AG10803 (cell line): ENCODE measurements around the gene PDE8B.

Source experiments
- DNase-seq: peaks from one replicate; pipeline ENCODE4 v3.0.0; 2010; ENCODE audit warnings: low read depth
- H3K4me3 ChIP-seq: 2 replicates; pipeline ENCODE4 v1.5.1; 2011; ENCODE audit warnings: mild to moderate bottlenecking, low read length, control low read depth
- TF ChIP-seq, protein P1 (sequence below): conservative IDR thresholded peaks from 2 replicates; pipeline ENCODE4 v1.5.1; 2011; ENCODE audit warnings: mild to moderate bottlenecking, low read length, control low read depth, inconsistent platforms

The PDE8B gene

DNA sequence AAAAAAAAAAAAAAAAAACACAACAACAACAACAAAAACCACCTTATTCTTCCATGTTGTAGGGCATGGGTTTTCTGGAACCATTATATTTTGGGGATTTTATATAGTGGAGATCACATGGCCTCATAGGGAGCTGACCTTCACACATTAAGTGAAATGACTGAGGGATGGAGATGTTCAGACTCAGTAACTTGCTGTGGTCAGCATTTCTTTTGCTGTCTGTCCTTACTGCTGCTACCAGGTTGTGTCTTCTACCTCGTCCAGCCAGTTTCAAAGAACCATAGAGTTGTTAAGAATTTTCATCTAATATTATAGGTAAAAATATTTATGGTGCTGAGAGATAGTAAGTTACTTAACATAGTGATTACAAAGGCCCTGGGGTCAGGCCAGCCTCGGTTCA lies 107.6 kb downstream of the PDE8B start:
- DNase-seq: no peak
- TF ChIP-seq, protein P1, sequence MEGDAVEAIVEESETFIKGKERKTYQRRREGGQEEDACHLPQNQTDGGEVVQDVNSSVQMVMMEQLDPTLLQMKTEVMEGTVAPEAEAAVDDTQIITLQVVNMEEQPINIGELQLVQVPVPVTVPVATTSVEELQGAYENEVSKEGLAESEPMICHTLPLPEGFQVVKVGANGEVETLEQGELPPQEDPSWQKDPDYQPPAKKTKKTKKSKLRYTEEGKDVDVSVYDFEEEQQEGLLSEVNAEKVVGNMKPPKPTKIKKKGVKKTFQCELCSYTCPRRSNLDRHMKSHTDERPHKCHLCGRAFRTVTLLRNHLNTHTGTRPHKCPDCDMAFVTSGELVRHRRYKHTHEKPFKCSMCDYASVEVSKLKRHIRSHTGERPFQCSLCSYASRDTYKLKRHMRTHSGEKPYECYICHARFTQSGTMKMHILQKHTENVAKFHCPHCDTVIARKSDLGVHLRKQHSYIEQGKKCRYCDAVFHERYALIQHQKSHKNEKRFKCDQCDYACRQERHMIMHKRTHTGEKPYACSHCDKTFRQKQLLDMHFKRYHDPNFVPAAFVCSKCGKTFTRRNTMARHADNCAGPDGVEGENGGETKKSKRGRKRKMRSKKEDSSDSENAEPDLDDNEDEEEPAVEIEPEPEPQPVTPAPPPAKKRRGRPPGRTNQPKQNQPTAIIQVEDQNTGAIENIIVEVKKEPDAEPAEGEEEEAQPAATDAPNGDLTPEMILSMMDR: no peak
- no peak overlapping the region for H3K4me3 ChIP-seq

DNA sequence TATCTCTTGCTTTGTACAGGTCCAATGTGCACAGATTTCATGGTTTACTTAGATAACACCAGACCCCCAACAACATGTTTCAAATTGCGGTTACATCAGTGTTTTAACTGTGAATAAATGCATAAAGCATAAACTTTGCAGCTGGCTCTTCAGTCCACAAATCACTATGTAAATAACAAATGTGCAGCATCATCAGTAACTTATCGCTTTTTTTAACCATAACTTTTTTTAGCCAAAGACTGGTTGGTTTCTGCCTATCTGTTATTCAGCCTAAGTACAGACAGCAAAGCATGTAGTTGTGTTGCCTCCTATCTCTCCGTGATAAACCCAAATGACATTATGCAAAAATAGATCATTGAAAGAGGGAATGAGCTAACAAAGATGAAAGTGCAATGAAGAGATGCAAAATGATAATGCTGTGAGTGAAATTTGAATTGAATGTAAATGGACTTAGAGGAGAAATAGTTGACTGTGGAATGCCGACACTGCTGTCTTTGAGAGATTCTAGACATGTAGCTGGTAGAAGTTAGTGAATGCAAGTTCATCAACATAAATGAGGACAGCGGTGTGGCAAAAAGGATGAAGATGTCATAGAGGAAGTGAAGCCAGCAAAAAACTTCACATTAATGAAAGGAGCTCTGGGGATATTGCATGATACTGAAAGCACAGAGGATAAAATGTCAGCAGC lies 108.8 kb downstream of the PDE8B start:
- TF ChIP-seq, protein P1: no peak
- no peak for DNase-seq
- no peak overlapping the region for H3K4me3 ChIP-seq

DNA sequence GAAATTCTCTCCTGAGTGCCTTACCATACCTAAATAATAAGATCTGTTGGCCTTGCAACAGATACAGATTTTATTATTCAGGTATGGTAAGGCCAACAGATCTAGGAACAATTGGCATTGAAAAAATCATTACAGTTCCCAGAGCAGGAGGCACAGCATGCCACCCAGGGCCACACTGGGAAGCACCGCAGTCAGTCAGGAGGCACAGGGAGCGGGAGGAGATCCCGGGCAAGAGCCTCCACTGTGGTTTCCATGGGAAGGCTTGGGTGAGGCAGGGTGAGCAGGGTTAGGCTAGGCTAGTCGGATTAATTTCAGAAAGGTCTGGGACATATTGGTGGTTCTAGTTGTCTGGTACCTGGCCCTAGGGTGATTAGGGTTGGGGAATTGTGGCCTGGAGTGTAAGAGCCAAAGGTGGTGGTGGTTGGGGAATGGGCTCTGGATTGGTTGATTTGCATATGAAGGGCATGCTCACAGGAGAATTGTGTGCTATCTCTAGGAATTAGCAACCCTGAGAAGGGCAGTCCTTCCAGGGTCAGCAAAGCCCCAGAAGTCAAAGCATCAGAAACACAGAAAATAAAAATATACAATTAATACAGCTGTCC lies 111.4 kb downstream of the PDE8B start:
- no peak overlapping the region for H3K4me3 ChIP-seq

DNA sequence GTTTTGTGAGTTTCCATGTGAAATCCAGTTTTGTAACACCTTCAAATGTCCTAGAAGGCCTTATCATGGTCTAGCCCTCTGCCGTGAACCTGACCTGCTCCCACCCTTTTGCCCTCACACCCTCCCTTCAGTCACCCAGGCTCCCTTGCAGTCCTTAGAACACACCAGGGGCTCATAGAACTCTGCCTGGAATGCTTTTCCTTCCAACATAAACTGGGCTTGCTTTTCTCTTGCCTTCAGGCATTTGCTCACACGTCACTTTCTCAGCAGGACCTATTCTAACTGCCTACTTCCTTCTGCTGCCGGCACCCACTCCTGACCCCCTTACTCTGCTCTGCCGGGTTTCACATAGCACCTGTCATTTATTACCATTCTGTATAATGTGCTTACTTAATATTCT lies 111.9 kb downstream of the PDE8B start:
- TF ChIP-seq, protein P1: no peak
- H3K4me3 ChIP-seq: no peak overlapping the region
- no peak for DNase-seq

More for the DNA sequence above, 111.4 kb downstream of the PDE8B start:
- no peak for DNase-seq
- TF ChIP-seq, protein P1: no peak

DNA sequence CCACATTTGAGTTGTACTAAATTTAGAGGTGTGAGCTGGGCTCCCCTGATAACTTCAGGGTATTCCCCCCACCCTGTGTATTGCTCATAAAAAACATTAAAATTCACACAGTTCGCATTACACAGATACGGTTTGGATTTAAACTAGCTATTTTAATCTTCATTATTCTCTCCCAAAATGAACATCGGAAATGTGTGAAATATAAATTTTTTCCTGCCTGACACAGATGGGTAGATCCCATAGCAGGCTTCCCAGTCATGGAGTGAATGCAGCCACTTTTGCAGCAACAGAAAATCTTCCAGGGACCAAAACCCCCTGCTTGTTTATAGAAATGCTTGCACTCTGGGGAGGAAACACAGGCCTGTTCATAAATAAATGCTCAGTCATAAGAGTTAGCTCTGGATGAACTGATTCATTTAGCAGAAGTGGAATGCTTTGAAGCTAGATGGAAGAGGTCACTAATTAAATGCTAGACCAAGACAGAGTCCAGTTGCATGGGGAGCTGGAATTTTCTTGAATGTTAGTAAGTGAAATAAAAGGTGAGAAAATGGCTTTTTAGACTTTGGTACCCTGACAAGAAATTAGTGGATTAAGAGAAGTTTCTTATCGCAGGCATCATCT lies 115.6 kb downstream of the PDE8B start:
- DNase-seq: no peak
- no peak overlapping the region for H3K4me3 ChIP-seq
- TF ChIP-seq, protein P1: no peak

DNA sequence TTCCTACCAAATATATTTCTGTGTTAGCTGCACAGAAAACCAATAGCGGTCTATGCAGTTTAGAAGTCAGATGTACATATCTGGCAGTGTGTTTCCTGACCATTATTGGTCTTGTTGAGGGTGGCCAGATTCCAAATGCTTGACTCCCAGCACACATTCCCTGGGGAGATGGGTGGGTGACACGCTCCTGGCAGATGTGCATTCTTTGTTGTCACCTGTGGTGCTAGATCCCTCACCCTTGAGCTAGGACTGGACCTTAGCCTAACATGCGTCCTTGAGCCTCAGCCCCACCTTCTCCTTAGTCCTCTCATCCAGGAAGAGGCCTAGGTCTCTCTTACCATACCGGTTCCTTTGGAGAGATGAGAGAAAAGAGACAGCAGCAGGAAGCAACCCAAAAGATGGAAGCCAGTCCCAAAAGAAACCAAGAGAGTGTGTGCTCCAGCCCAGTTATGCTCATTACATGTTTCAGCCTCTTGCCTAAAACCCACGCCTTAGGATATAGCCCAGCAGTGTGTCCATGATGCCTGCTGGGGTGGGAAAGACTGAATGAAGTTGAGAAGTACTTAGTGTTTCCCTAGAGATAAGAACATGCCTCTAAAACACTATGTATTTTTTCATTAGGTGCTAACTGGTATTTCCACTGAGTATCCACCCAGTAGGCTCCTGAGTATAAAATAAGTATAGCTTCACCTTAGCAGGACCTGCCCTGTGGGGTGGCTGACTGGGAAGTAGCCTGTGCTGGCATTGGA lies 116.7 kb downstream of the PDE8B start:
- H3K4me3 ChIP-seq: no peak overlapping the region
- TF ChIP-seq, protein P1: no peak
- DNase-seq: no peak
